ENCODE data around the gene MEGF11.

The MEGF11 gene

DNA sequence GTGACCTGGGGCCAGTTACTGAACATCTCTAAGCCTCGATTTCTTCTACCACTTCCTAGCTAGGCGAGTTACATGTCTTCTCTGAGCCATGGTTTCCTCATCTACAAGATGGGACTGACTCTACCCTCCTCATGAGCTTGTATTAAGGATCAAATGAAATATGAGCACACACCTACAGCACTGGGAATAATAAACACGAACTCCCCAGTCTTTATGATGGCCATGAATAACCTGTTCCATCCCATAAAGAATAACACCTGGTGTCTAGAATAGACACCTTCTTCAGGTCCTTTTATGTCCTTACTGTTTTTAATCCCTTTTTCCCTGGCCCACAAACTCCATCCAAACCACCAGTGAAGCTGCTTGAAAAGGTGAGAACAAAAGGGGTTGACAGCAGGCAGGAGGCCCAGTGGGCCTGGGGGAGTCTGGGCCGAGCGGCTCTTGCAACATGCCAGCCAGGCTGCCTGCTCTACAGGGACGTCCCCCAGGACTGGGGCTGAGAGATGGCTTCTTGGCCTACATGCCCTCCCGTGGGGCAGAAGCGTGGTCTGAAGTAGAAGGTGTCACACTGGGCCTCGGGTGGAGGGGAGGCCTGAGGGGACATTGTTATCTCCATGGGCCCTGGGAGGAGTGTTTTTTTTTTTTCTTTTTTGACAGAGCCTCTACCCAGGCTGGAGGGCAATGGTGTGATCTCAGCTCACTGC, 206.1 kb downstream of the MEGF11 start:
- Histone ChIP-seq H3K4me2 (ENCODE audit: low read depth, low read length, poor library complexity, severe bottlenecking) (no peak overlapping the region), H3K27me3 (ENCODE audit: insufficient read depth, low read length, poor library complexity, severe bottlenecking) (no peaks in the 10 kb centered on the region), H3K36me3 (ENCODE audit: insufficient read depth, low read length) (no peaks in the 10 kb centered on the region), H3K79me2 (ENCODE audit: insufficient read depth, low read length) (no peaks in the 10 kb centered on the region), H4K20me1 (ENCODE audit: insufficient read depth, low read length, poor library complexity, severe bottlenecking) (no peaks in the 10 kb centered on the region), H3K9me3 (ENCODE audit: insufficient read depth, low read depth, low read length) (no peaks in the 10 kb centered on the region), H3K4me1 (ENCODE audit: insufficient read depth, low read length, poor library complexity, severe bottlenecking) (no peaks in the 10 kb centered on the region), H2AFZ (ENCODE audit: low read length) (no peak overlapping the region), H3K9ac (ENCODE audit: low read depth, low read length, poor library complexity, severe bottlenecking) (no peak overlapping the region), H3K9me2 (replicated peaks; ENCODE audit: low read depth, low read length) (no peaks in the 10 kb centered on the region), H3F3A (ENCODE audit: low read depth) (no peaks in the 10 kb centered on the region), H3K4me3 (ENCODE audit: low read length, poor library complexity, severe bottlenecking) (no peak overlapping the region)
- no peak for TF ChIP-seq EZH2phosphoT487 (IDR thresholded peaks at IDR 0.05; ENCODE audit: borderline replicate concordance)
- TF ChIP-seq, protein P1, sequence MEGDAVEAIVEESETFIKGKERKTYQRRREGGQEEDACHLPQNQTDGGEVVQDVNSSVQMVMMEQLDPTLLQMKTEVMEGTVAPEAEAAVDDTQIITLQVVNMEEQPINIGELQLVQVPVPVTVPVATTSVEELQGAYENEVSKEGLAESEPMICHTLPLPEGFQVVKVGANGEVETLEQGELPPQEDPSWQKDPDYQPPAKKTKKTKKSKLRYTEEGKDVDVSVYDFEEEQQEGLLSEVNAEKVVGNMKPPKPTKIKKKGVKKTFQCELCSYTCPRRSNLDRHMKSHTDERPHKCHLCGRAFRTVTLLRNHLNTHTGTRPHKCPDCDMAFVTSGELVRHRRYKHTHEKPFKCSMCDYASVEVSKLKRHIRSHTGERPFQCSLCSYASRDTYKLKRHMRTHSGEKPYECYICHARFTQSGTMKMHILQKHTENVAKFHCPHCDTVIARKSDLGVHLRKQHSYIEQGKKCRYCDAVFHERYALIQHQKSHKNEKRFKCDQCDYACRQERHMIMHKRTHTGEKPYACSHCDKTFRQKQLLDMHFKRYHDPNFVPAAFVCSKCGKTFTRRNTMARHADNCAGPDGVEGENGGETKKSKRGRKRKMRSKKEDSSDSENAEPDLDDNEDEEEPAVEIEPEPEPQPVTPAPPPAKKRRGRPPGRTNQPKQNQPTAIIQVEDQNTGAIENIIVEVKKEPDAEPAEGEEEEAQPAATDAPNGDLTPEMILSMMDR (conservative IDR thresholded peaks at IDR 0.05; ENCODE audit: low read length), result no peak

DNA sequence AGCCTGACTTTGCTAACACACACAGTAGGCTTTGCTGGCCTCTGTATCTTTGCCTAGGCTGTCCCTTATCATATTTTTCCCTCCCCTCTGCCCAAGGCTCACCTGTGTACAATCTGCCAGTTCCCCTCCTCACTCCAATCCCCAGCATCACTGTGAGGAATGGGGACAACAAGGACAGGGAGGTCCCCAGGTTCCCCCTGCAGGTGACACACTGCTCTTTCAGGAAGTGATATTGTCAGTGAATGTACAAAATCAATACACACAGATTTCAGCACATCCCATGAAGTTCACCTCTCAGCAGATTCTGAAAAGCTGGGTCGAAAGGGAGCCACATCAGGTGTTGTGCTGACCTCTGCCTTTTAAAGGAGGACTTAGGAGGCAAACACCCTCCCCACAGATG, 206.8 kb downstream of the MEGF11 start:
- Histone ChIP-seq H3K9me3 (ENCODE audit: insufficient read depth, low read depth, low read length) (no peaks in the 10 kb centered on the region), H3K4me3 (ENCODE audit: low read length, poor library complexity, severe bottlenecking) (no peak overlapping the region), H3K9me2 (replicated peaks; ENCODE audit: low read depth, low read length) (no peaks in the 10 kb centered on the region), H3K36me3 (ENCODE audit: insufficient read depth, low read length) (no peaks in the 10 kb centered on the region), H3K4me1 (ENCODE audit: insufficient read depth, low read length, poor library complexity, severe bottlenecking) (no peaks in the 10 kb centered on the region), H3K27me3 (ENCODE audit: insufficient read depth, low read length, poor library complexity, severe bottlenecking) (no peaks in the 10 kb centered on the region), H3K79me2 (ENCODE audit: insufficient read depth, low read length) (no peaks in the 10 kb centered on the region), H3K9ac (ENCODE audit: low read depth, low read length, poor library complexity, severe bottlenecking) (no peak overlapping the region), H4K20me1 (ENCODE audit: insufficient read depth, low read length, poor library complexity, severe bottlenecking) (no peaks in the 10 kb centered on the region), H3F3A (ENCODE audit: low read depth) (no peaks in the 10 kb centered on the region), H3K4me2 (ENCODE audit: low read depth, low read length, poor library complexity, severe bottlenecking) (no peak overlapping the region), H2AFZ (ENCODE audit: low read length) (no peak overlapping the region)
- no peak for TF ChIP-seq EZH2phosphoT487 (IDR thresholded peaks at IDR 0.05; ENCODE audit: borderline replicate concordance)
- TF ChIP-seq, protein P1 (conservative IDR thresholded peaks at IDR 0.05; ENCODE audit: low read length), result peak; percentile 49

DNA sequence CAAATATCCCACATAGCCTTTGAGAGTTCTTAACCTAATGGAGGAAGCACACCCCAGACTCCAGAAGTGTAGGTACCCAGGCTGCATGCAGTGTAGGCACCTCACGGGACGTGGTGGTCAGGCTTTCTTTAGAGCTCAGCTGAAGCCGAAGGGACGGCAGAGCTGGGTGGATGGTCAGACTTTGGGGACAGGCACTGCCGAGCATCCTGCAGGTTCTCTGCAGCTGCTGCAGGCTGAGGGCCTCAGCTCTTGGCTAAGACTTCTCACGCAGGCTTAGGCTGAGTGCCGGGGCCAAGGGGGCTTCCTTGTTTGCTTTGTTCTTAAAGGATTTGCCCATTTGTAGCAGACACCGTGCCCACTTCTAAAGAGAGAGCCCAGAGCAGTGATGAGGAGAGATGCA, 207.2 kb downstream of the MEGF11 start:
- Histone ChIP-seq H3K79me2 (ENCODE audit: insufficient read depth, low read length) (no peaks in the 10 kb centered on the region), H3K9ac (ENCODE audit: low read depth, low read length, poor library complexity, severe bottlenecking) (no peak overlapping the region), H3K9me2 (replicated peaks; ENCODE audit: low read depth, low read length) (no peaks in the 10 kb centered on the region), H3K9me3 (ENCODE audit: insufficient read depth, low read depth, low read length) (no peaks in the 10 kb centered on the region), H4K20me1 (ENCODE audit: insufficient read depth, low read length, poor library complexity, severe bottlenecking) (no peaks in the 10 kb centered on the region), H3K4me2 (ENCODE audit: low read depth, low read length, poor library complexity, severe bottlenecking) (no peak overlapping the region), H3K27me3 (ENCODE audit: insufficient read depth, low read length, poor library complexity, severe bottlenecking) (no peaks in the 10 kb centered on the region), H2AFZ (ENCODE audit: low read length) (no peak overlapping the region), H3F3A (ENCODE audit: low read depth) (no peaks in the 10 kb centered on the region), H3K36me3 (ENCODE audit: insufficient read depth, low read length) (no peaks in the 10 kb centered on the region), H3K4me1 (ENCODE audit: insufficient read depth, low read length, poor library complexity, severe bottlenecking) (no peaks in the 10 kb centered on the region), H3K4me3 (ENCODE audit: low read length, poor library complexity, severe bottlenecking) (no peak overlapping the region)
- TF ChIP-seq, protein P1 (conservative IDR thresholded peaks at IDR 0.05; ENCODE audit: low read length), result no peak
- TF ChIP-seq EZH2phosphoT487 (IDR thresholded peaks at IDR 0.05; ENCODE audit: borderline replicate concordance), result no peak
